Endothelial cell of umbilical vein (primary cell): ENCODE measurements around the gene HBS1L. TPM values are rescaled to one million over a fixed set of nuclear protein-coding genes. Genes with fewer than 3 reads are reported as not detected.

Source experiments
- BruUV-seq: library from RNA; stranded (reverse); fragments of 400-500 nt; replicated peaks from 2 replicates; lab custom pipeline; 2021; lab: Mats Ljungman, UMichigan
- CTCF ChIA-PET: fragments of 300-600, 350-600 bp; sonication (Branson Sonifier 250); formaldehyde crosslinking; loops from one replicate; lab custom pipeline; 2021; ENCODE audit warnings: antibody characterized with exemption, inconsistent platforms; lab: Charles Lee
- POLR2A ChIA-PET: fragments of 300-600, 350-600 bp; sonication (Branson Sonifier 250); formaldehyde crosslinking; loops from one replicate; lab custom pipeline; 2021; ENCODE audit warnings: antibody characterized with exemption, inconsistent platforms; lab: Charles Lee
- DNase-seq: peaks from one replicate; pipeline ENCODE4 v3.0.0-alpha.2; 2011; ENCODE audit warnings: low read depth, low spot score
- FAIRE-seq: peaks from 2 replicates; lab custom pipeline; 2011; peaks lifted over from hg19 to GRCh38; lab: Jason Lieb, UNC
- H2AFZ ChIP-seq: 2 replicates; pipeline ENCODE4 v1.6.0; 2012; ENCODE audit warnings: low read depth, low read length, control low read depth, inconsistent platforms
- H3K27ac ChIP-seq: 2 replicates; pipeline ENCODE4 v1.5.1; 2011; ENCODE audit warnings: low read depth, mild to moderate bottlenecking, control low read depth, low read length, moderate library complexity; ENCODE audit not compliant: insufficient read depth
- H3K27me3 ChIP-seq, 2 experiments: 2 replicates each; pipeline versions ENCODE4 v1.6.0 to v1.6.1; 2011; ENCODE audit warnings: low read length in 2 of 2, mixed read lengths in 1 of 2; ENCODE audit not compliant: control insufficient read depth in 2 of 2, insufficient read depth in 2 of 2
- H3K36me3 ChIP-seq, 2 experiments: 2 replicates in 1 of 2; 3 replicates in 1 of 2; pipeline ENCODE4 v1.5.1; 2011; ENCODE audit warnings: low read length in 2 of 2, mild to moderate bottlenecking in 1 of 2, moderate library complexity in 1 of 2; ENCODE audit not compliant: control insufficient read depth in 2 of 2, insufficient read depth in 2 of 2; ENCODE audit errors: extremely low read depth in 1 of 2
- H3K4me1 ChIP-seq: 3 replicates; pipeline ENCODE4 v1.5.1; 2011; ENCODE audit warnings: mild to moderate bottlenecking, low read length; ENCODE audit not compliant: control insufficient read depth, insufficient read depth; ENCODE audit errors: extremely low read depth
- H3K4me2 ChIP-seq: 2 replicates; pipeline ENCODE4 v1.6.1; 2011; ENCODE audit warnings: low read length, control low read depth, mixed read lengths; ENCODE audit not compliant: insufficient read depth
- H3K4me3 ChIP-seq, 3 experiments: fragments of 200-600 bp in 1 of 3; sonication (generic), shearing (Covaris generic) in 1 of 3; replicated peaks in 1 of 3; 2 replicates each; pipeline ENCODE4 v1.5.1; 2011 to 2016; ENCODE audit warnings: control low read depth in 3 of 3, low read length in 3 of 3, mild to moderate bottlenecking in 2 of 3, inconsistent platforms in 1 of 3, low read depth in 1 of 3, moderate library complexity in 1 of 3; ENCODE audit not compliant: insufficient read depth in 1 of 3
- H3K79me2 ChIP-seq: 2 replicates; pipeline ENCODE4 v1.6.0; 2012; ENCODE audit warnings: low read length, inconsistent platforms; ENCODE audit not compliant: control insufficient read depth, insufficient read depth
- H3K9ac ChIP-seq: replicated peaks from 2 replicates; pipeline ENCODE3; 2011; ENCODE audit warnings: low read length, control low read depth; ENCODE audit not compliant: insufficient read depth; ENCODE audit errors: extremely low read depth
- H3K9me1 ChIP-seq: replicated peaks from 3 replicates; pipeline ENCODE4 v1.6.0; 2011; ENCODE audit warnings: mild to moderate bottlenecking, low read length; ENCODE audit not compliant: control insufficient read depth, insufficient read depth; ENCODE audit errors: extremely low read depth
- H3K9me3 ChIP-seq: replicated peaks from 2 replicates; pipeline ENCODE4 v1.5.1; 2012; ENCODE audit warnings: low read length, inconsistent platforms; ENCODE audit not compliant: control insufficient read depth, insufficient read depth
- H4K20me1 ChIP-seq: replicated peaks from 2 replicates; pipeline ENCODE3; 2011; ENCODE audit warnings: mild to moderate bottlenecking, low read length; ENCODE audit not compliant: control insufficient read depth, insufficient read depth; ENCODE audit errors: extremely low read depth
- EZH2 ChIP-seq: IDR thresholded peaks from 2 replicates; pipeline ENCODE4 v1.6.1; 2012; ENCODE audit warnings: borderline replicate concordance, low read depth, mild to moderate bottlenecking, moderate library complexity, low read length, inconsistent platforms; ENCODE audit not compliant: severe bottlenecking
- FOS ChIP-seq: IDR thresholded peaks from 2 replicates; pipeline ENCODE4 v1.6.1; 2011; ENCODE audit warnings: mild to moderate bottlenecking, low read length, moderate library complexity, borderline replicate concordance; ENCODE audit not compliant: insufficient read depth
- GATA2 ChIP-seq: IDR thresholded peaks from 2 replicates; pipeline ENCODE4 v1.7.0; 2011; ENCODE audit warnings: low read depth, mild to moderate bottlenecking, moderate library complexity, mixed read lengths, low read length; ENCODE audit not compliant: insufficient read length, insufficient read depth
- JUN ChIP-seq: IDR thresholded peaks from 2 replicates; pipeline ENCODE4 v1.6.1; 2011; ENCODE audit warnings: borderline replicate concordance, low read depth; ENCODE audit not compliant: insufficient read length, insufficient read depth
- MYC ChIP-seq: IDR thresholded peaks from one replicate; pipeline ENCODE4 v1.6.1; 2011; ENCODE audit warnings: mild to moderate bottlenecking, low read depth, low read length
- POLR2A ChIP-seq: IDR thresholded peaks from 2 replicates; pipeline ENCODE4 v1.6.1; 2012; ENCODE audit warnings: low read depth, mild to moderate bottlenecking, control low read depth, low read length
- POLR2AphosphoS5 ChIP-seq: IDR thresholded peaks from 2 replicates; pipeline ENCODE4 v1.6.1; 2012; ENCODE audit warnings: low read depth, mild to moderate bottlenecking, control low read depth, low read length, moderate library complexity; ENCODE audit not compliant: insufficient read depth
- dilution Hi-C: fragments of 300-500 bp; cut with MboI; formaldehyde crosslinking; loops from one replicate; pipeline ENCODE4 v1.15.0; 2019; ENCODE audit warnings: low sequenced_read_pairs; ENCODE audit not compliant: extremely low pct_ligation_motif_present
- intact Hi-C: fragments of 100-400 bp; cut with micrococcal nuclease; formaldehyde crosslinking; loops from one replicate; pipeline ENCODE4 v1.10.0; 2022
- polyA plus RNA-seq, 4 experiments: library from polyadenylated mRNA; depleted of rRNA in 3 of 4; stranded (reverse) in 3 of 4; unstranded in 1 of 4; fragments of >200 nt; gene quantifications; 2 replicates each; pipeline versions ENCODE4 v1.2.1 to v1.2.3, GENCODE V29; 2011 to 2012; ENCODE audit warnings: missing spikeins in 1 of 4
- total RNA-seq: library from RNA; stranded (reverse); gene quantifications from 2 replicates; pipeline ENCODE4 v1.2.3, GENCODE V29; 2021
- TF ChIP-seq, protein P1 (sequence below), 2 donors: IDR thresholded peaks; 1 replicate in 1 of 2; 2 replicates in 1 of 2; pipeline ENCODE4 v1.5.1; 2011; ENCODE audit warnings: low read length in 2 of 2, mild to moderate bottlenecking in 2 of 2, moderate library complexity in 2 of 2, control low read depth in 1 of 2, inconsistent platforms in 1 of 2, low read depth in 1 of 2; ENCODE audit not compliant: insufficient read depth in 1 of 2; ENCODE audit errors: extremely low read depth in 1 of 2
- TF ChIP-seq, protein P2 (sequence below): IDR thresholded peaks from 2 replicates; pipeline ENCODE4 v1.6.1; 2011; ENCODE audit not compliant: insufficient read depth, insufficient read length

The HBS1L gene
- total and polyA plus RNA-seq, 2 donors (not counting 3 experiments of a cell fraction or from before 2014, with no cell fraction given), result 23.7 to 74.6 TPM

DNA sequence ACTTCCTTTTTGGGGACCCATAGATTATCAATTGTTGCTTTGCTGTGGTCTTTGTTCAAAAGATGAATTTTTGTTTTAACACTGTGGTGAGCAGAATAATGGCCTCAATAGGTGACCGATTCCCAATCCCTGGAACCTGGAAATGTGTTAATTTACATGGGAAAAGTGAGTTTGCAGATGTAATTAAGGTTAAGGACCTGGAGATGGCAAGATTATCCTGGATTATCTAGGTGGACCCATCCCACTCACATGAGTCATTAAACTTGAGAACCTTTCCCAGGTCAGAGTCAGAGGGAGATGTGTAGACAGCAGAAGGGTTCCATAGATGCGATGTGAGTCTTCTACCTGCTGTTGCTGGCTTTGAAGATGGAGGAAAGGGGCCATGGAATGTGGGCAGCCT is 36.2 kb upstream of the HBS1L start:
- peaks cover 17 to 31% of the 10 kb centered on the region in 2 experiments for H3K27me3 ChIP-seq
- dilution Hi-C loops, result no loop called here
- H3K4me1 ChIP-seq, result no peaks in the 10 kb centered on the region
- FAIRE-seq (no peak), DNase-seq (no peak)
- no peaks in the 10 kb centered on the region for H3K36me3 ChIP-seq
- POLR2A ChIA-PET, result no interaction called here
- H3K9me3 ChIP-seq, result no peaks in the 10 kb centered on the region
- intact Hi-C loops, result no loop called here
- BruUV-seq, result no TSS peak
- H3K27ac ChIP-seq, result no peak overlapping the region
- no peak overlapping the region for H3K4me2 ChIP-seq
- H3K4me3 ChIP-seq, result no peak overlapping the region
- H3K79me2 ChIP-seq, result no peaks in the 10 kb centered on the region
- CTCF ChIA-PET, result no interaction called here
- no peaks in the 10 kb centered on the region for H4K20me1 ChIP-seq
- H3K9me1 ChIP-seq, result no peaks in the 10 kb centered on the region
- TF ChIP-seq POLR2AphosphoS5 (no peak), MYC (no peak), EZH2 (no peak), POLR2A (no peak), FOS (no peak), JUN (no peak), GATA2 (no peak)
- TF ChIP-seq, protein P1, sequence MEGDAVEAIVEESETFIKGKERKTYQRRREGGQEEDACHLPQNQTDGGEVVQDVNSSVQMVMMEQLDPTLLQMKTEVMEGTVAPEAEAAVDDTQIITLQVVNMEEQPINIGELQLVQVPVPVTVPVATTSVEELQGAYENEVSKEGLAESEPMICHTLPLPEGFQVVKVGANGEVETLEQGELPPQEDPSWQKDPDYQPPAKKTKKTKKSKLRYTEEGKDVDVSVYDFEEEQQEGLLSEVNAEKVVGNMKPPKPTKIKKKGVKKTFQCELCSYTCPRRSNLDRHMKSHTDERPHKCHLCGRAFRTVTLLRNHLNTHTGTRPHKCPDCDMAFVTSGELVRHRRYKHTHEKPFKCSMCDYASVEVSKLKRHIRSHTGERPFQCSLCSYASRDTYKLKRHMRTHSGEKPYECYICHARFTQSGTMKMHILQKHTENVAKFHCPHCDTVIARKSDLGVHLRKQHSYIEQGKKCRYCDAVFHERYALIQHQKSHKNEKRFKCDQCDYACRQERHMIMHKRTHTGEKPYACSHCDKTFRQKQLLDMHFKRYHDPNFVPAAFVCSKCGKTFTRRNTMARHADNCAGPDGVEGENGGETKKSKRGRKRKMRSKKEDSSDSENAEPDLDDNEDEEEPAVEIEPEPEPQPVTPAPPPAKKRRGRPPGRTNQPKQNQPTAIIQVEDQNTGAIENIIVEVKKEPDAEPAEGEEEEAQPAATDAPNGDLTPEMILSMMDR (IDR thresholded peaks at IDR 0.05; ENCODE audit: extremely low read depth in 1 of 2, insufficient read depth in 1 of 2, low read depth in 1 of 2, low read length in 2 of 2), result no peak
- TF ChIP-seq, protein P2, sequence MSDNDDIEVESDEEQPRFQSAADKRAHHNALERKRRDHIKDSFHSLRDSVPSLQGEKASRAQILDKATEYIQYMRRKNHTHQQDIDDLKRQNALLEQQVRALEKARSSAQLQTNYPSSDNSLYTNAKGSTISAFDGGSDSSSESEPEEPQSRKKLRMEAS, result no peak
- H3K9ac ChIP-seq, result no peak overlapping the region
- H2AFZ ChIP-seq, result no peak overlapping the region
